Measurements from ENCODE around the gene AJM1. TPM values are rescaled to one million over a fixed set of nuclear protein-coding genes. Genes with fewer than 3 reads are reported as not detected.

The AJM1 gene
- total RNA-seq, 1 donor from 2014 or later, result 1.6 TPM

GRCh38 chr9:136850866-136851775, 8.8 kb downstream of the AJM1 start:
- H3K27me3 Mint-ChIP-seq, result peaks cover 6% of the 10 kb centered on the region
- H3K4me1 Mint-ChIP-seq, result peaks cover 25% of the 10 kb centered on the region
- TF ChIP-seq CTCF (IDR thresholded peaks at IDR 0.05), result no peak
- ATAC-seq (ENCODE audit: low read depth) (no peak), DNase-seq (no peak)
- no peak overlapping the region for H3K27ac Mint-ChIP-seq
- CTCF ChIA-PET, result no interaction called here
- intact Hi-C loops (cut with micrococcal nuclease), result no loop called here
- POLR2A ChIA-PET, result interaction anchor here (1.2 kb wide), 1 partner anchor 32 kb away, joined by 3 read pairs; no protein-coding TSS in a partner anchor
- no peak overlapping the region for H3K4me3 Mint-ChIP-seq
- no peaks in the 10 kb centered on the region for H3K36me3 Mint-ChIP-seq (ENCODE audit: low read depth)
- no peaks in the 10 kb centered on the region for H3K9me3 Mint-ChIP-seq

GRCh38 chr9:136851941-136852663, 9.8 kb downstream of the AJM1 start, which contains the start of gene MAMDC4:
Gene MAMDC4 (plus strand): TSS chr9:136852346. CDS start chr9:136852417, 71 bp downstream.
- Mint-ChIP-seq H3K4me3 (no peak within 1 kb of the TSS), H3K9me3 (no peaks in the 10 kb centered on the region), H3K27ac (no peak within 1 kb of the TSS), H3K4me1 (peaks cover 22% of the 10 kb centered on the region), H3K36me3 (ENCODE audit: low read depth) (no peaks in the 10 kb centered on the region), H3K27me3 (peaks cover 6% of the 10 kb centered on the region)
- CTCF ChIA-PET, result no interaction called here
- no peak for TF ChIP-seq CTCF (IDR thresholded peaks at IDR 0.05)
- POLR2A ChIA-PET, result interaction anchor here (0.5 kb wide), 1 partner anchor 233 kb away, joined by 5 read pairs; no protein-coding TSS in a partner anchor
- ATAC-seq (ENCODE audit: low read depth) (no peak), DNase-seq (no peak)
- intact Hi-C loops (cut with micrococcal nuclease), result no loop called here

- Mint-ChIP-seq H3K27me3 (peaks cover 2% of the 10 kb centered on the region), H3K4me1 (peaks cover 16% of the 10 kb centered on the region), H3K27ac (no peak overlapping the region), H3K4me3 (no peak overlapping the region), H3K36me3 (ENCODE audit: low read depth) (no peaks in the 10 kb centered on the region), H3K9me3 (no peaks in the 10 kb centered on the region)
- intact Hi-C loops (cut with micrococcal nuclease), result no loop called here
- ATAC-seq (ENCODE audit: low read depth) (no peak), DNase-seq (no peak)
- TF ChIP-seq CTCF (IDR thresholded peaks at IDR 0.05), result no peak
- ChIA-PET POLR2A (interaction anchor here (0.5 kb wide), 1 partner anchor 232 kb away, joined by 5 read pairs; no protein-coding TSS in a partner anchor), CTCF (no interaction called here)
Observed at GRCh38 chr9:136852664-136853595, 10.7 kb downstream of the AJM1 start.

GRCh38 chr9:136853596-136854112, 11.4 kb downstream of the AJM1 start:
- TF ChIP-seq CTCF (IDR thresholded peaks at IDR 0.05), result no peak
- ChIA-PET CTCF (no interaction called here), POLR2A (no interaction called here)
- ATAC-seq (ENCODE audit: low read depth), result no peak
- Mint-ChIP-seq H3K4me3 (no peak overlapping the region), H3K27ac (no peak overlapping the region), H3K36me3 (ENCODE audit: low read depth) (no peaks in the 10 kb centered on the region), H3K4me1 (peaks cover 14% of the 10 kb centered on the region), H3K27me3 (no peaks in the 10 kb centered on the region), H3K9me3 (no peaks in the 10 kb centered on the region)
- DNase-seq, result no peak
- intact Hi-C loops (cut with micrococcal nuclease), result no loop called here
